Dermis blood vessel endothelial cell (primary cell): Measurements from ENCODE around the gene CROT. TPM values are rescaled to one million over a fixed set of nuclear protein-coding genes. Genes with fewer than 3 reads are reported as not detected.
A peak's percentile ranks its signal among the peaks of the same experiment; 100 is the strongest.

Experiments
- DNase-seq: peaks from one replicate; pipeline ENCODE4 v3.0.0; 2010
- total RNA-seq: library from RNA; depleted of rRNA; stranded (reverse); fragments of >200 nt; gene quantifications from 2 replicates; pipeline ENCODE4 v1.2.3, GENCODE V29; 2014

CROT gene
- total RNA-seq, 1 donor from 2014 or later: 4.3 TPM

GRCh38 chr7:87344446-87344845 is 1.0 kb upstream of the CROT start:
- peak; percentile 43 for DNase-seq

- DNase-seq: no peak
Observed at GRCh38 chr7:87345962-87346371, 503 bp downstream of the CROT start.

- no peak for DNase-seq
Observed at GRCh38 chr7:87347207-87347606, 1.7 kb downstream of the CROT start.

- no peak for DNase-seq
Observed at GRCh38 chr7:87347664-87348063, 2.2 kb downstream of the CROT start.

- peak; percentile 19 for DNase-seq
Observed at GRCh38 chr7:87354749-87355148, 9.3 kb downstream of the CROT start.

GRCh38 chr7:87356448-87356847 is 11.0 kb downstream of the CROT start:
- no peak for DNase-seq

- no peak for DNase-seq
Observed at GRCh38 chr7:87359366-87359765, 13.9 kb downstream of the CROT start.

GRCh38 chr7:87361320-87361719 is 15.9 kb downstream of the CROT start:
- DNase-seq: no peak

GRCh38 chr7:87363342-87363741 is 17.9 kb downstream of the CROT start:
- no peak for DNase-seq

GRCh38 chr7:87364246-87364645 is 18.8 kb downstream of the CROT start:
- DNase-seq: no peak

GRCh38 chr7:87369216-87369615 is 23.8 kb downstream of the CROT start:
- no peak for DNase-seq

- peak; percentile 4 for DNase-seq
Observed at GRCh38 chr7:87370660-87371180, 25.3 kb downstream of the CROT start.

- DNase-seq: no peak
Observed at GRCh38 chr7:87375662-87376435, 30.4 kb downstream of the CROT start.

- no peak for DNase-seq
Observed at GRCh38 chr7:87380905-87381304, 35.4 kb downstream of the CROT start.

GRCh38 chr7:87391020-87391701 is 45.7 kb downstream of the CROT start:
- DNase-seq: no peak

GRCh38 chr7:87395442-87396020 is 50.1 kb downstream of the CROT start:
- no peak for DNase-seq

GRCh38 chr7:87398446-87398845 is 53.0 kb downstream of the CROT start:
- DNase-seq: no peak

GRCh38 chr7:87404674-87405073 is 59.2 kb downstream of the CROT start:
- no peak for DNase-seq

GRCh38 chr7:87411186-87411585 is 65.7 kb downstream of the CROT start:
- no peak for DNase-seq

- DNase-seq: no peak
Observed at GRCh38 chr7:87413029-87413428, 67.6 kb downstream of the CROT start.

GRCh38 chr7:87413951-87414793 is 68.7 kb downstream of the CROT start:
- DNase-seq: peak; percentile 7

- no peak for DNase-seq
Observed at GRCh38 chr7:87414794-87415188, 69.3 kb downstream of the CROT start.
